LNCAP (cell line): ENCODE results near the gene STEAP1.

ENCODE experiments used
- CTCF ChIP-seq: fragments of 450-650 bp; IDR thresholded peaks from 2 replicates; pipeline ENCODE4 v1.5.1; 2017; ENCODE audit warnings: mild to moderate bottlenecking

STEAP1 gene

GRCh38 chr7:90190995-90191394 lies 36.7 kb downstream of the STEAP1 start:
- TF ChIP-seq CTCF, result no peak

DNA sequence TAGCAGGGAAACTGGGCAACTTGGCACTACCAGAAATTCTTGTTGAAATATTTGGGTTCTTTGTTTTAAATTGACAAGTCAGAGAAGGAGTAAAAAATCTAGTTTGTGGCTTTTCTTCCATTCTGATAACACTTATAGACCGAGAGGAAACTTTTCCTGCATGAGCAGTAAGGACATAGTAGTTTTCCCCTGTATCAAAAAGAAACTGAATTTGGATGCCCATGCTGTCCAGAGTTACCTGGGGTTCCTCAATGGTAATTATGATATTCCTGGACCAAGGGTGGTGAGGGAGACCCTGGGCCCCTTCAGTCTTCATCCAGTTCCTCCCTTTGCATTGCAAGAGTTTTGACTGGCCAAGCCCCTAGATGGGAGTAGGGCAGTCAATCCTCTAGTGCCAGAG lies 37.4 kb downstream of the STEAP1 start:
- TF ChIP-seq CTCF, result no peak

- TF ChIP-seq CTCF, result no peak
Observed at GRCh38 chr7:90192876-90193750, 38.8 kb downstream of the STEAP1 start.

GRCh38 chr7:90194911-90195809 lies 40.9 kb downstream of the STEAP1 start:
- TF ChIP-seq CTCF, result no peak

DNA sequence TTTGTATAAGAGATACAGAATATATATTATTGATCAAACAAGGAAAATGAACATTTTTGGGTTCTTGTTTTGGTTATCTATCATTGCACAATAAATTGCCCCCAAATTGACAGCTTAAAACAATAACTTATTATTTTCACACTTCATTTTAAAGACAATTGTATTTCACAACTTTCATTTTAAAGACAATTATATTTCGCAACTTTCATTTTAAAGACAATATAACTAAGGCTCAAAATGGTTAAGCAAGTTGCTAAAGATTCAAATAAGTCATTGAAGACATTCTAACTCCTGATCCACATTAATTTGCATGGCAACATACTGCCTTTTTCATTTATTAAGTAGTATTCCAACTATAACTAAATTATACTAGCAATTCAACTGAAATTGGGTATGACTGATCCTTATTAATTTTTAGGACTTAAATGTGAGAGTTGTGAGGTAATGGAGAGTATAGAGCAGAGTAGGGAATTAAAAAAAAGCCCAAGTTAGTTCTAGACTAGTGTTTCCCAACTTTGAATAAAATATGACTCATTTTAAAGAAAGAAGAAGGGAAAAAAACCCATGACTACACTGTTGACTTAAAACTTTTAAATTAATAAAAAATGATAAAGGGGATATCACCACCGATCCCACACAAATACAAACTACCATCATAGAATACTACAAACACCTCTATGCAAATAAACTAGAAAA lies 47.4 kb downstream of the STEAP1 start:
- no peak for TF ChIP-seq CTCF

- no peak for TF ChIP-seq CTCF
Observed at GRCh38 chr7:90207956-90208355, 53.7 kb downstream of the STEAP1 start.

DNA sequence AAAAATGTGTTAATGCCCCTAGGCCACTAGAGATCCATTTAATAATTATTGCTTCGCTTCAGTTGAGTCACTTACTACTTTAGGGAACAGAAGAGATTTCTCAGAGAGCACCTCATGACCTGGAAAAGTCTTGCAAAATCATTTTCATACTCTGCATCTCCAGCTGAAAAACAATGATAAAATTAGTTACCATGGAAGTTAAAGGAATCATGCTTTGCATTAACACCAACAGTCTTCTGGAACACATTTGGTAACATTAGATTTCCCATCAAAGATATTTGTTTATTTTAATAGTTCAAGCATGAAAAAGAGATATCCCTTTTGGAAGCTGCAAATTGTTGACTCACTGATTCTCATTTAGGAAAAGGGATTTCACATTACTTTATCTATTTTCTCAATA lies 55.5 kb downstream of the STEAP1 start:
- no peak for TF ChIP-seq CTCF
